CD4-positive, alpha-beta T cell treated with Interleukin-6 at 100 ng/mL for 8 hours (primary cell): Measurements from ENCODE around the gene ABLIM2.

Source experiments
- DNase-seq: peaks from one replicate; pipeline ENCODE4 v3.0.0-alpha.2; 2020; ENCODE audit warnings: mixed read lengths, low spot score

Gene ABLIM2

GRCh38 chr4:8119877-8120276, 38.7 kb downstream of the ABLIM2 start:
- no peak for DNase-seq

- DNase-seq: no peak
Observed at GRCh38 chr4:8118531-8118930, 40.1 kb downstream of the ABLIM2 start.

GRCh38 chr4:8118035-8118434, 40.6 kb downstream of the ABLIM2 start:
- DNase-seq: no peak

- DNase-seq: no peak
Observed at GRCh38 chr4:8117278-8117682, 41.3 kb downstream of the ABLIM2 start.

- no peak for DNase-seq
Observed at GRCh38 chr4:8115916-8116315, 42.7 kb downstream of the ABLIM2 start.

- DNase-seq: no peak
Observed at GRCh38 chr4:8115203-8115520, 43.5 kb downstream of the ABLIM2 start.

GRCh38 chr4:8114456-8115202, 44.0 kb downstream of the ABLIM2 start:
- no peak for DNase-seq

GRCh38 chr4:8113611-8114377, 44.8 kb downstream of the ABLIM2 start:
- no peak for DNase-seq

- DNase-seq: no peak
Observed at GRCh38 chr4:8112672-8113071, 45.9 kb downstream of the ABLIM2 start.

- no peak for DNase-seq
Observed at GRCh38 chr4:8112036-8112576, 46.5 kb downstream of the ABLIM2 start.

- no peak for DNase-seq
Observed at GRCh38 chr4:8110071-8110986, 48.3 kb downstream of the ABLIM2 start.

- no peak for DNase-seq
Observed at GRCh38 chr4:8109406-8110065, 49.1 kb downstream of the ABLIM2 start.

GRCh38 chr4:8108991-8109390, 49.6 kb downstream of the ABLIM2 start:
- no peak for DNase-seq

- DNase-seq: no peak
Observed at GRCh38 chr4:8108261-8108660, 50.4 kb downstream of the ABLIM2 start.

GRCh38 chr4:8107146-8107657, 51.4 kb downstream of the ABLIM2 start:
- no peak for DNase-seq

GRCh38 chr4:8106451-8107025, 52.1 kb downstream of the ABLIM2 start:
- no peak for DNase-seq

GRCh38 chr4:8105306-8106100, 53.1 kb downstream of the ABLIM2 start:
- DNase-seq: no peak

- no peak for DNase-seq
Observed at GRCh38 chr4:8104491-8105305, 53.9 kb downstream of the ABLIM2 start.
